Measurements from ENCODE around the gene GNRH2. TPM values are rescaled to one million over a fixed set of nuclear protein-coding genes. Genes with fewer than 3 reads are reported as not detected.

Gene GNRH2
- total RNA-seq, 4 donors from 2014 or later: 1.6 TPM; not detected in 3

DNA sequence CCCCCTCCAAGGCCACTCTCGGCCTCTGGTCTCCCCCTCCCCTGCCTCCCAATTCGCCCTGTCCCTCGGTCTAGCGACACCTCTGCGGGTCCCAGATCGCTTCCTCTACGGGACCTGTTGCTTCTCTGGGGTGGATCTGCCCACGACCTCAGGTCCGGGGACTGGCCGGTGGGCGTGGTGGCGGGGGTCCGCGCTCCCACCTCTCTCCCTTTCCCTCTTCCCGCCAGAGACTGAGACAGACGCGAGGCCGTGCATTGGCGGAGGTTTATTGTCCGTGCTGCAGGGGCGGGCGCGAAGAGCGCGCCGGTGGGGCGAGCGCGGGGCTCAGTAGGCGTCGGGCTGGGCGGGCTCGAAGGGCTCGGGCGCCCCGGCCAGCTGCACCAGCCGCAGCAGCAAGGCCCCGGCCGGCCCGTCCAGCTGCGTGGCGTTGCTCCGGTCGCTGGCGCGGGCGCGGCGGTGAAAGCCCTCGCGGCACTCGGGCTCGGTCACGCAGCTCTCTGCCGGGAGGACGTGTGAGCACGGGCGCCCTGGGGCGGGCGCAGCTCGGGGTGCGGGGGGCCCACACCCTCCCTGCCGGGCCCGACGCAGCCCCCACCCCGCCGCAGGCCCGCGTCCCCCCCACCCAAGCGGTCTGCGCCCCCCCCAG lies 39.0 kb downstream of the GNRH2 start:
- 19 to 39% methylated on average over 7 to 14 of the region's 71 CpGs for WGBS, 2 donors
- H3K27me3 ChIP-seq: peaks cover 7% of the 10 kb centered on the region
- H3K27ac ChIP-seq: no peak overlapping the region
- H3K9me3 ChIP-seq: no peaks in the 10 kb centered on the region
- intact Hi-C loops (cut with DNase I): no loop called here
- TF ChIP-seq POLR2A (IDR thresholded peaks at IDR 0.05): no peak
- TF ChIP-seq, protein P1, sequence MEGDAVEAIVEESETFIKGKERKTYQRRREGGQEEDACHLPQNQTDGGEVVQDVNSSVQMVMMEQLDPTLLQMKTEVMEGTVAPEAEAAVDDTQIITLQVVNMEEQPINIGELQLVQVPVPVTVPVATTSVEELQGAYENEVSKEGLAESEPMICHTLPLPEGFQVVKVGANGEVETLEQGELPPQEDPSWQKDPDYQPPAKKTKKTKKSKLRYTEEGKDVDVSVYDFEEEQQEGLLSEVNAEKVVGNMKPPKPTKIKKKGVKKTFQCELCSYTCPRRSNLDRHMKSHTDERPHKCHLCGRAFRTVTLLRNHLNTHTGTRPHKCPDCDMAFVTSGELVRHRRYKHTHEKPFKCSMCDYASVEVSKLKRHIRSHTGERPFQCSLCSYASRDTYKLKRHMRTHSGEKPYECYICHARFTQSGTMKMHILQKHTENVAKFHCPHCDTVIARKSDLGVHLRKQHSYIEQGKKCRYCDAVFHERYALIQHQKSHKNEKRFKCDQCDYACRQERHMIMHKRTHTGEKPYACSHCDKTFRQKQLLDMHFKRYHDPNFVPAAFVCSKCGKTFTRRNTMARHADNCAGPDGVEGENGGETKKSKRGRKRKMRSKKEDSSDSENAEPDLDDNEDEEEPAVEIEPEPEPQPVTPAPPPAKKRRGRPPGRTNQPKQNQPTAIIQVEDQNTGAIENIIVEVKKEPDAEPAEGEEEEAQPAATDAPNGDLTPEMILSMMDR (IDR thresholded peaks at IDR 0.05): no peak
- no peaks in the 10 kb centered on the region for H3K36me3 ChIP-seq
- no peak for DNase-seq
- peaks cover 3 to 13% of the 10 kb centered on the region in 2 donors for H3K4me1 ChIP-seq
- H3K4me3 ChIP-seq (replicated peaks in 1 of 3): peak overlapping the region in 1 of 3 donors; percentile 15

DNA sequence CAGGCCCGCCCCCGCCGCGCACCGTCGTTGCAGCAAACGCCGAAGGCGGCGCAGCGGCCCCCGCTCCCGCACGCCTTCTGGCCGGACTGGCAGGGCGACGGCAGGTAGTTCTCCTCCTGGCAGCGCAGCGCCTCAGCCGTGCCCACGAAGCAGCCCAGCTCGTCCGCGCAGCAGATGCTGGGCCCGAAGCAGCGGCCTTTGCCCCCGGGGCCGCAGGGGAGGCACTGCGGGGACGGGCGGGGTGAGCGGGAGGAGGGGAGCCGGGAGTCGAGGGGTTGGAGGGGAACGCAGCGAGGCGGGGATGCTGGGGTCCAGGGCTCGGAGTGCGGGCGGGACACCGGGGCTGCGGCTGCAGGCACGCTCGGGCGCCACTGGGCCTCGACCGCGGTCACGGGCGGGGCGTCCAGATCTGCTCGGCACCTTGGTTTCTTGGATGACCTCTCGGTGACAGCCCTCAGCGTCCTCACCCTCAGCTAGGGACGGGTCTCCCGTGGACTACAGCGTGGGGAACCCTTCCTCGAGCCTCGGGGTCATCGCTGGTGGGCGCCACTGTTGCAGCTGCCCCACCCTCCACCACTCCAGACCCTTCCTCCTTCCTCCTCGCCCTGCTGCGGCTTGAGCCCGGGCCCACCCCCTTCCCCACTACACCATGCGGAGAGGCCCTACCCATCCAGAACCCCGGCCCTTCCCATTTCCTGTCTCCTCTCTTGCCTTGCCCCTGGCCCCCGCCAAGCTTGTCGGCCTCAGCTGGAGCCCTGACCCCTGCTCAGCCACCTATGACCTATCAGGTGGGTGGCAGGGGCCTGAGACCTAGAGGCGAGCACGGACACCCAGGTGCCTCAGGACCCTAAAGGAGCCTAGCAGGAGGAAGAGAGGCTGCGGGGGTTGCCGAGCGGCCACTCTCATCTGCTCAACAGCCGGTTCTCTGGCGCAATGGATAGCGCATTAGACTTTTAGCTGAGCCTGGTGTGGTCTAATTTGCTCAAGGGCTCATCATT lies 39.8 kb downstream of the GNRH2 start:
- Histone ChIP-seq H3K4me3 (replicated peaks in 1 of 3) (peak overlapping the region in 1 of 3 donors; percentile 15), H3K36me3 (no peaks in the 10 kb centered on the region), H3K4me1 (peaks cover 3 to 13% of the 10 kb centered on the region in 2 donors), H3K9me3 (no peaks in the 10 kb centered on the region), H3K27me3 (peaks cover 7% of the 10 kb centered on the region), H3K27ac (no peak overlapping the region)
- no peak for TF ChIP-seq POLR2A (IDR thresholded peaks at IDR 0.05)
- TF ChIP-seq, protein P1 (IDR thresholded peaks at IDR 0.05): no peak
- intact Hi-C loops (cut with DNase I): no loop called here
- 15 to 44% methylated on average over 20 to 31 of the region's 76 CpGs for WGBS, 2 donors
- no peak for DNase-seq

DNA sequence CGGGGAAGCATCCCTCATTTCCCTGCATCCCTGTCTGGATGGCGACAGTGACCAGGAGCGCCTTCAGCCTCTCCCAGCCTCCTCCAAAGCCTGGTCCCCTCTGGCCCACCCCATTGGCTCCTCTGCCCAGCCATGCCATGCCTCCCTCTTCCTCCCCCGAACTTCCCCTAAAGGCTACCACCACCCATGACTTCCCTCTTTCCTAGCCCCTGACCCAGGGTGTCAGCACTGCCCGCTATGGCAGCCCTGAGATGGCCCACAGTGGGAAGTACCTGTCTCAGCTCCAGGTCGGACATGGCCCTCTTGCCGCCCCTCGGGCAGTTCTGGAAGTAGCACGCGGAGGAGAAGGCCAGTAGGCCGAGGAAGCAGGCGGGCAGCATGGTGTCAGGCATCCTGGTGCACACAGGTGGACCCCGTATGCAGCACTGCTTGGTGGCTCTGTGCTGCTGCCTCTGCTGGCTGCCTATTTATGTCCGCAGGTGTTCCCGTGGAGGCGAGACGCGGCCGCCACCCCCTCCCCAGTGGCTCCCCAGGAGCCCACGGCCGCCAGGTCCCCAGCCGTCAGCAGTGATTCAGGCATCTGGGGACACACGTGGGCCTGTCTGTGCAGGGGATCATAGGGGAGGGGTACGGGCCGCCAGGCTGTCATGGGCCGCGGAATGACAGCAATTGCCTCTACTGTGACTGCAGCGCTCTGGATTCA lies 41.0 kb downstream of the GNRH2 start, which contains the start of gene AVP:
Gene AVP, minus strand, starts transcription at position 442 of the 703 bp plus-strand sequence. Its CDS starts 50 bp downstream, at position 392.
- peaks cover 7% of the 10 kb centered on the region for H3K27me3 ChIP-seq
- no peak for DNase-seq
- no peaks in the 10 kb centered on the region for H3K36me3 ChIP-seq
- no peaks in the 10 kb centered on the region for H3K9me3 ChIP-seq
- no peak for TF ChIP-seq POLR2A (IDR thresholded peaks at IDR 0.05)
- TF ChIP-seq, protein P1 (IDR thresholded peaks at IDR 0.05): no peak
- H3K4me1 ChIP-seq: peaks cover 3 to 13% of the 10 kb centered on the region in 2 donors
- H3K4me3 ChIP-seq (replicated peaks in 1 of 3): no peak within 1 kb of the TSS
- intact Hi-C loops (cut with DNase I): no loop called here
- no peak within 1 kb of the TSS for H3K27ac ChIP-seq
- WGBS, 2 donors: 86 to 87% methylated on average over 21 to 27 of the region's 28 CpGs

DNA sequence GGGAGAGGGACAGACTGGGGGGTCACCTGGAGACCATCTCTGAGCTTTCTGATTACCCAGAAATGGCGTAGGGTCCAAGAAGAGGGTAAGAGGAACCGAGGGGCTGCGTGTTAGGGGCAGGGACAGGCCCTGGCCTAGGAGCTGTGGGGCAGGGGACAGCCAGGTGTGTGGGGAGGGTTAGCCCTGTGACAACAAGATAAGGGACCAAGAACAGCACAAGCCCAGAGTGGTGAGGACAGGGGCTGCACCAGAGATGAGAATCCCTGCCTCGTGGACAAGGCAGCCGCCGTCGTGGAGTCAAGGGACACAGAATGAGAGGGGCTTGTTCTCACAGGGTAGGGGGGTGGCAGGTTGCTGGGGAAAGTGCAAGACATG lies 41.6 kb downstream of the GNRH2 start:
- no peaks in the 10 kb centered on the region for H3K9me3 ChIP-seq
- H3K27ac ChIP-seq: no peak overlapping the region
- no peaks in the 10 kb centered on the region for H3K36me3 ChIP-seq
- no peak for TF ChIP-seq POLR2A (IDR thresholded peaks at IDR 0.05)
- TF ChIP-seq, protein P1 (IDR thresholded peaks at IDR 0.05): no peak
- intact Hi-C loops (cut with DNase I): no loop called here
- 92 to 94% methylated on average over 7 of the region's 7 CpGs for WGBS, 2 donors
- peaks cover 3 to 13% of the 10 kb centered on the region in 2 donors for H3K4me1 ChIP-seq
- no peak overlapping the region for H3K4me3 ChIP-seq (replicated peaks in 1 of 3)
- no peak for DNase-seq
- H3K27me3 ChIP-seq: peaks cover 7% of the 10 kb centered on the region
